Cardiac atrium fibroblast (primary cell): ENCODE data around the gene EMC7. TPM values are rescaled to one million over a fixed set of nuclear protein-coding genes. Genes with fewer than 3 reads are reported as not detected.

Experiments used
- total RNA-seq: library from RNA; depleted of rRNA; stranded (reverse); fragments of >200 nt; gene quantifications from 2 replicates; pipeline ENCODE4 v1.2.3, GENCODE V29; 2015

Gene EMC7
- 43.0 and 68.5 TPM in 2 replicates for total RNA-seq

DNA sequence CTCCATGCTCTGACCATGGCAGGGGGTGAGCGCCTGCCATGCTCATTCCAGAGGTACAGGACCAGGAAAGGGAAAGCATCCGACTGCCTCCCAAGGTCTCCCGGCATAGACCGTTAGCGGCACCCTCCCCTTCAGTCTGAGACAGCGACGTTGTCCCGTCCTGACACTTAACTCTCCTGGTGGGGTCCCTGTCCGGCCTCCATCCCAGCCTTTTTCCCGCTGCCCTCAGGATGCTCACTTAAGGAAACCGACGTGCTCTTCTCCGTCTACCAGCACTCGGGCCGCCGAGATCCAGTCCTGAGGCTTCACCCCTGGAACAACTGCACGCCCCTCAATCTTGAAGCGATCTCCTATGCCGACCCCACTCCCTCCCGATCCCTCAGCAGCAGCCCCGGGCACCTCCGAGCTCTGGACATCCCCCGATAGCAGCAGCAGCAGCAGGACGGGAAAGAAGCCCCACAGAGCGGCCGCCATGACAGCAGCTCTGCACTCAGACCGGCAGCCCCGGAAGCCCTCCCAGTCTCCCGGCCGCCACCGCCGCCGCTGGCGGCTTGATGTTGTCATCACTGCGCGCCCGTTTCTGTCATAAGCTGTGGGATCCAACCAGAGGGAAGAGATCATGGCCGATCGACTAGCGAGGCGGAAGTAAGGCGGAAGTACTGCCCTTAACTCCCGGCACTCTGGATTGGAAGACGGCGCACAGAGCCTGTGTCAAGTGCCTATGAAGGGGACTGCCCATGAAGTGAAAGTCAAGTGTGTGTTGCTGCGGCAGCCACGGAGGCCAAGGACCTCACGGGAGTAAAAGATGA is at the start of gene EMC7, which contains the start of gene PGBD4:
TSS of gene EMC7 (minus strand) at position 497 of the 809 bp plus-strand sequence. CDS start at position 474, 23 bp downstream.
TSS of gene PGBD4 (plus strand) at position 718 of the 809 bp plus-strand sequence. CDS start 449 bp downstream, outside the sequence.

DNA sequence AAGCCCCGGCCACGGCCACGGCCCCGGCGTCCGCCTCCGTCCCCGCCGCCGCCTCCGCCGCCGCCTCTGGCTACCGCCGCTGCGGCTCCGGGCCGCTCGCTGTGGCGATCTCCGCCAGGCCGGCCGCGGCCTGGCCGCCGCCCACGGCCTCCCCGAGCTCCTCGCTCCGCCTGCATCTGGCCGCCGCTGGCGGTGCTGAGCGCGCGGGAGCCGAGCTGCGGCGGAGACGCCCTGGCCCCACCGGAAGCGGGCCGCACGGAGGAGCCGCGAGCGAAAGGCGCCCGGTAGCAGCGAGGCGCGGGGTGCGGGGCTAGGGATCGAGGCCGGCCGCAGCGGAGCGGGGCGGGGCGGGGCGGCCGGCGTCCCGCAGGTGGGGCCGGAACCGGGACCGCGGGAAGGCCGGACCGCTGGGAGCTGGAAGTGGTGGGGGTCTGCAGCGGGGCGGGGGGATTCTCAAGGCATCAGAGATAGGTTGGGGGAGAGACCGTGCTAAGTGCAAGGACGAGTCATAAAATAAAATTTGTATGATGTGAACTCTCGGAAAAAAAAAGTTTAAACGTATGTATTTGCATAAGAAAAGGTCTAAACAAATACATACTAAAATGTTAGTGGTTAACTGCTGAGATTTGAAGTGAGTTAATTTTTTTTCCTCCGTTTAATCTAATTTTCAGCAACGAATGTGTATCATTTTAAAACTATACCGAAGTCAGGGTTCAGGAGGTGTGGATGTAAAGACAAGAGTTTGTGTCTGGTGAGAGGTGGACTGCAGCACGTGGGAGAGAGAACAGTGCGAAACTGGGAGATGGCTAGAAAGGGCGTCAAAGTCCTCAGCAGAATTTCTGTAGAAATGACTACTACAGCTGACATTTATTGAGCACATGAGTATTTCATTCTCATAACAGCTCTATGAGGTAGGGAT is 62.5 kb downstream of the EMC7 start, which contains the start of gene AVEN:
TSS of gene AVEN (minus strand) at position 334 of the 919 bp plus-strand sequence. CDS start at position 176, 158 bp downstream.

Other genes with a start within 250 kb of the EMC7 start
- gene CHRM5, start 133.4 kb downstream of the EMC7 start, total RNA-seq = not detected in 2 replicates
- 24.9 and 31.1 TPM in 2 replicates for gene AVEN, start 62.7 kb downstream of the EMC7 start, total RNA-seq
- 1.4 and 1.9 TPM in 2 replicates for gene PGBD4, start 221 bp upstream of the EMC7 start, total RNA-seq
- 33.2 and 36.0 TPM in 2 replicates for gene KATNBL1, start 108.2 kb upstream of the EMC7 start, total RNA-seq
- 166 and 184 TPM in 2 replicates for gene EMC4, start 123.2 kb upstream of the EMC7 start, total RNA-seq
- 7.8 and 9.9 TPM in 2 replicates for gene SLC12A6, start 235.9 kb upstream of the EMC7 start, total RNA-seq
- 227 and 279 TPM in 2 replicates for gene NOP10, start 241.3 kb upstream of the EMC7 start, total RNA-seq
- gene NUTM1, start 241.5 kb upstream of the EMC7 start, total RNA-seq = not detected in 2 replicates